HL-60 (cell line): ENCODE measurements around the gene MSL2.
"Not testable (repeated sequence)": the region's sequence is repeated elsewhere in the genome, so short reads cannot be mapped to it uniquely, and the experiment has no call there.

Experiments
- DNase-seq, 2 experiments: peaks; one replicate each; pipeline ENCODE4 v3.0.0-alpha.2; 2010 to 2020; ENCODE audit warnings: low read depth in 1 of 2, low spot score in 1 of 2
- H3K27ac ChIP-seq: fragments of 250-450 bp; sonication (Bioruptor Pico); replicated peaks from 2 replicates; pipeline ENCODE4 v1.5.1; 2020; ENCODE audit warnings: mild to moderate bottlenecking, moderate library complexity
- H3K27me3 ChIP-seq: fragments of 250-450 bp; sonication (Bioruptor Pico); 2 replicates; pipeline ENCODE4 v1.5.1; 2021; ENCODE audit warnings: mild to moderate bottlenecking, moderate library complexity; ENCODE audit not compliant: insufficient read depth, poor library complexity, severe bottlenecking
- H3K4me3 ChIP-seq: replicated peaks from 2 replicates; pipeline ENCODE4 v1.5.1; 2011; ENCODE audit warnings: mild to moderate bottlenecking, control low read depth, low read length; ENCODE audit not compliant: insufficient read depth
- CTCF ChIP-seq: IDR thresholded peaks from one replicate; pipeline ENCODE4 v1.5.1; 2011; ENCODE audit warnings: low read length, control low read depth, inconsistent platforms; ENCODE audit not compliant: insufficient read depth
- GABPA ChIP-seq: IDR thresholded peaks from 2 replicates; pipeline ENCODE4 v1.6.1; 2012; ENCODE audit warnings: low read depth
- POLR2AphosphoS5 ChIP-seq: IDR thresholded peaks from 2 replicates; pipeline ENCODE4 v1.6.1; 2012; ENCODE audit warnings: low read depth
- REST ChIP-seq: IDR thresholded peaks from 2 replicates; pipeline ENCODE4 v1.6.1; 2012; ENCODE audit warnings: low read depth; ENCODE audit not compliant: insufficient replicate concordance
- SPI1 ChIP-seq: IDR thresholded peaks from 2 replicates; pipeline ENCODE4 v1.6.1; 2012; ENCODE audit warnings: low read depth, mild to moderate bottlenecking, borderline replicate concordance

The MSL2 gene

GRCh38 chr3:136232413-136232812 is 36.3 kb upstream of the MSL2 start:
- no peak for TF ChIP-seq GABPA
- no peak for TF ChIP-seq SPI1
- no peak for DNase-seq
- Histone ChIP-seq H3K4me3 (no peak overlapping the region), H3K27me3 (no peaks in the 10 kb centered on the region), H3K27ac (no peak overlapping the region)

GRCh38 chr3:136222746-136223145 is 26.6 kb upstream of the MSL2 start:
- DNase-seq = not testable (repeated sequence)

GRCh38 chr3:136211547-136211946 is 15.4 kb upstream of the MSL2 start:
- Histone ChIP-seq H3K27me3 (no peaks in the 10 kb centered on the region), H3K4me3 (no peak overlapping the region), H3K27ac (no peak overlapping the region)
- no peak for DNase-seq
- no peak for TF ChIP-seq POLR2AphosphoS5
- TF ChIP-seq SPI1 = no peak
- no peak for TF ChIP-seq CTCF

More at GRCh38 chr3:136222746-136223145, 26.6 kb upstream of the MSL2 start:
- not testable (repeated sequence) for H3K4me3 ChIP-seq, H3K27ac ChIP-seq, H3K27me3 ChIP-seq

GRCh38 chr3:136209921-136210320 is 13.8 kb upstream of the MSL2 start:
- TF ChIP-seq SPI1 (no peak), CTCF (no peak), GABPA (no peak), REST (no peak), POLR2AphosphoS5 (no peak)
- DNase-seq = no peak
- no peak overlapping the region for H3K4me3 ChIP-seq
- H3K27ac ChIP-seq = no peak overlapping the region
- no peaks in the 10 kb centered on the region for H3K27me3 ChIP-seq

GRCh38 chr3:136207489-136208115 is 11.5 kb upstream of the MSL2 start:
- DNase-seq = no peak
- TF ChIP-seq POLR2AphosphoS5 (no peak), SPI1 (no peak), CTCF (no peak), REST (no peak), GABPA (no peak)
- Histone ChIP-seq H3K4me3 (no peak overlapping the region), H3K27me3 (no peaks in the 10 kb centered on the region), H3K27ac (no peak overlapping the region)

GRCh38 chr3:136199219-136199618 is 3.1 kb upstream of the MSL2 start:
- H3K27me3 ChIP-seq, H3K27ac ChIP-seq, DNase-seq, H3K4me3 ChIP-seq: not testable (repeated sequence)

GRCh38 chr3:136198462-136199078 is 2.4 kb upstream of the MSL2 start:
- not testable (repeated sequence) for H3K27me3 ChIP-seq, DNase-seq, H3K4me3 ChIP-seq
- H3K27ac ChIP-seq = peak overlapping the region; percentile 98
